BE2C (cell line): ENCODE measurements around the gene DSG1.

Source experiments
- DNase-seq: peaks from one replicate; pipeline ENCODE4 v3.0.0-alpha.2; 2020
- H3K27me3 ChIP-seq: fragments of 250-450 bp; sonication (Bioruptor Pico); 2 replicates; pipeline ENCODE4 v1.5.1; 2020; ENCODE audit warnings: mild to moderate bottlenecking
- H3K36me3 ChIP-seq: fragments of 250-450 bp; sonication (Bioruptor Pico); 2 replicates; pipeline ENCODE4 v1.5.1; 2020; ENCODE audit warnings: mild to moderate bottlenecking
- H3K4me1 ChIP-seq: fragments of 250-450 bp; sonication (Bioruptor Pico); 2 replicates; pipeline ENCODE4 v1.5.1; 2020
- H3K4me3 ChIP-seq: 2 replicates; pipeline ENCODE4 v1.5.1; 2011; ENCODE audit warnings: low read depth, low read length
- H3K9me3 ChIP-seq: fragments of 250-450 bp; sonication (Bioruptor Pico); 2 replicates; pipeline ENCODE4 v1.5.1; 2020
- TF ChIP-seq, protein P1 (sequence below): IDR thresholded peaks from 2 replicates; pipeline ENCODE4 v1.5.1; 2012; ENCODE audit warnings: mild to moderate bottlenecking, low read depth, low read length

DSG1 gene

DNA sequence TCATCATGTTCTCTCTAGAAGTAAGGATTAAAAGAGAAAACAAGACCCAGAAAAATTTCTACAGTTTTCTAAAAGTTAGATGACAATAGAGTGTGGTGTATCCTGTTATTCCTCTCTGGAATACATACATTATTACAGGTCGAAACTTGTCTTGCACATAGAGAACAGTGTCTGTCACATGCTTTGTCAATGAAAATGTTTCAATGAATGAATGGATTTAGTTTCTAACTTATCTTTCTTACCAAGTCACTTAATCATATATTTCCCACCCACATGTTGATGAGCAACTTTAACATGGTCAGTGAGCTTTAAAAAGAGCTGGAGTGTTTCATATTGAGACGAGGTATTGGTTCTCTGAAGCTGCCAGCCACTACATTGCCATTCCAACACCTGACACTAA is 63.0 kb downstream of the DSG1 start:
- Histone ChIP-seq H3K4me3 (no peak overlapping the region), H3K27me3 (no peaks in the 10 kb centered on the region), H3K36me3 (no peaks in the 10 kb centered on the region), H3K9me3 (no peaks in the 10 kb centered on the region), H3K4me1 (no peaks in the 10 kb centered on the region)
- TF ChIP-seq, protein P1, sequence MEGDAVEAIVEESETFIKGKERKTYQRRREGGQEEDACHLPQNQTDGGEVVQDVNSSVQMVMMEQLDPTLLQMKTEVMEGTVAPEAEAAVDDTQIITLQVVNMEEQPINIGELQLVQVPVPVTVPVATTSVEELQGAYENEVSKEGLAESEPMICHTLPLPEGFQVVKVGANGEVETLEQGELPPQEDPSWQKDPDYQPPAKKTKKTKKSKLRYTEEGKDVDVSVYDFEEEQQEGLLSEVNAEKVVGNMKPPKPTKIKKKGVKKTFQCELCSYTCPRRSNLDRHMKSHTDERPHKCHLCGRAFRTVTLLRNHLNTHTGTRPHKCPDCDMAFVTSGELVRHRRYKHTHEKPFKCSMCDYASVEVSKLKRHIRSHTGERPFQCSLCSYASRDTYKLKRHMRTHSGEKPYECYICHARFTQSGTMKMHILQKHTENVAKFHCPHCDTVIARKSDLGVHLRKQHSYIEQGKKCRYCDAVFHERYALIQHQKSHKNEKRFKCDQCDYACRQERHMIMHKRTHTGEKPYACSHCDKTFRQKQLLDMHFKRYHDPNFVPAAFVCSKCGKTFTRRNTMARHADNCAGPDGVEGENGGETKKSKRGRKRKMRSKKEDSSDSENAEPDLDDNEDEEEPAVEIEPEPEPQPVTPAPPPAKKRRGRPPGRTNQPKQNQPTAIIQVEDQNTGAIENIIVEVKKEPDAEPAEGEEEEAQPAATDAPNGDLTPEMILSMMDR, result no peak
- no peak for DNase-seq

DNA sequence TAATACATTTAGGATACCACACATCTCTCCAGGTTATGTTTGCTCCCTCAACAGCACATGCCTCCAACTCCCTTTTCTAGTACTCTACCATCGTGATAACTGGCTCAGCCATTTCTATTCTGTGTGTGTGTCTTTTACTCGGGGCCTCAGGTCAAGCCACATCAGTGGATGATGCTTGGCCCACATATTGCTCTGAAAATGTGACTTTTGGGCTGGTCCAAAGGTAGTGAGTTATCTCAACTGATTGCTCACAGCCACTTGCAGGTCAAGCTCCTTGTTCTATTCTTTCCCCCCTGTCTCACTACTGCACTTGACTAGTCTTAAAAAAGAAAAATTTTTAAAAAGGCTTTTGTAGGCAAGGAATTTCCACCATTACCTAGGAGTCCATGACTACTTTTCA is 64.1 kb downstream of the DSG1 start:
- Histone ChIP-seq H3K36me3 (no peaks in the 10 kb centered on the region), H3K9me3 (no peaks in the 10 kb centered on the region), H3K27me3 (no peaks in the 10 kb centered on the region), H3K4me3 (no peak overlapping the region), H3K4me1 (no peaks in the 10 kb centered on the region)
- DNase-seq, result no peak
- TF ChIP-seq, protein P1, result no peak

DNA sequence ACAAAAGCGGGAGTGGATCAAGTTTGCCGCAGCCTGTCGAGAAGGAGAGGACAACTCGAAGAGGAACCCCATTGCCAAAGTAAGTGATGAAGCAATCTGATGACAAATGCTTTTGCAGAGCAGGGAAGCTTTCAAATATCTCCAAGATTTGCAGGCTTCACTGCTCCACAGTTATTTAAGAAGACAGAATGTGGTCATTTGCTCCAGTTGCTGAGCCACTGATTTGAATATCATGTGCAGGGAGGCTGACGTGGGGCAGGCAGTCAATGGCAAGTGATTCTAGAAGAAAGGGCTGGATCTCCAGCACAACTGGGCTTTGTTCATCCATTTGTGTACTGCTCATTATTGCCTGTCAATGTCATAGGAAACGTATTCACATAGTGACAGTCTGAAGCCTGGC is 68.8 kb downstream of the DSG1 start:
- TF ChIP-seq, protein P1, result no peak
- Histone ChIP-seq H3K27me3 (no peaks in the 10 kb centered on the region), H3K9me3 (no peaks in the 10 kb centered on the region), H3K4me1 (no peaks in the 10 kb centered on the region), H3K36me3 (no peaks in the 10 kb centered on the region), H3K4me3 (no peak overlapping the region)
- DNase-seq, result no peak

DNA sequence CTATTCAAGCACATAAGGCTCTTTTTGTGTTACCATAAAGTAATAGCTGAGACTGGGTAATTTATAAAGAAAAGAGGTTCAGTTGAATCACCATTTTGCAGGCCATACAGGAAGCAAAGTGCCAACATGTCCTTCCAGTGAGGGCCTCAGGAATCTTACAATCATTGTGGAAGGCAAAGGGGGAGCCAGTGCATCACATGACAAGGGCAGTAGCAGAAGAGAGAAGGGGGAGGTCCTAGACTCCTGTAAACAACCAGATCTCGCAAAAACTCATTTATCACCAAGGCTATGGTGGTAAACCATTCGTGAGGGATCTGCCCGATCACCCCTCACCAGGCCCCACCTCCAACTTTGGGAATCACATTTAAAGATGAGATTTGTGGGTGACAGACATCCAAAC is 75.3 kb downstream of the DSG1 start:
- TF ChIP-seq, protein P1, result no peak
- DNase-seq, result no peak
- Histone ChIP-seq H3K4me3 (no peak overlapping the region), H3K9me3 (no peaks in the 10 kb centered on the region), H3K27me3 (no peaks in the 10 kb centered on the region), H3K4me1 (no peaks in the 10 kb centered on the region), H3K36me3 (no peaks in the 10 kb centered on the region)

DNA sequence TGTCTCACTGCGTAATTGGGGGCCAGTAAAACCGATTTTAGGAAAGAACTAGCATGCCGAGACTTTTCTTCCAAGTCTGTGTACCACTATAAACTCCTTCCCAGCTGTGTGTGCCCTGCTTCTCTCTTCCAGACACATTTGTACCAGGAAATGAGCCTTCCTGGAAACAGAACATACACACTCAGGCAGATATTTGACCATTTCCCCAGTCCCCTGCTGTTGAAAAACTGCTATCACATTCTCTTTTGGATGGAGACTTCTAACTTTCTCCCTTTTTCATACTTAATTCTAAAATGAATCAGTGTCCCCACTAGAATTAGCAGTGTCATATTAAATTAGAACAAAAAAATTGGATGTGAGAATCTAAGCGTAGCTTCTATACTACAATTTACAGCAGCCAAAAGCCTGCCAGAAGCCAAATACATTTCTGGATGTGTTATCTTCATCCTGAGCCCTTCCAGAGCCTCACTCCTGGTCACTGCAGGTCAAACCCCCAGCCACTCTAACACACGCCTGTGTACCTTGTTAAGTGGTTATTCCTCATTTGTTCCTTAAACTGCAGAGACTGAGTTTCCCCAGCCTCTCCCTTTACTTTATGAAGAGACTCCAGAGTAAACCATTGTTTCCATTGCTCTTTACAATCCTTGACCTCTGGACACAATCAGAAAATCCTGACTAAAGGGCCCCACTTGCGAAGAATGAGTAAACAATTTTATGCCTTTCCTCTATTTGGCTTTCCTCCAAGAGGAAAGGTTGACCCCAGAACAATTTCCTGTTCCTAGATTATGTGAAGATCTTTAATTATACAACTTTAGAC is 79.0 kb downstream of the DSG1 start:
- no peaks in the 10 kb centered on the region for H3K27me3 ChIP-seq
- DNase-seq, result no peak
- TF ChIP-seq, protein P1, result no peak
- no peaks in the 10 kb centered on the region for H3K4me1 ChIP-seq
- no peaks in the 10 kb centered on the region for H3K9me3 ChIP-seq
- no peak overlapping the region for H3K4me3 ChIP-seq
- no peaks in the 10 kb centered on the region for H3K36me3 ChIP-seq

DNA sequence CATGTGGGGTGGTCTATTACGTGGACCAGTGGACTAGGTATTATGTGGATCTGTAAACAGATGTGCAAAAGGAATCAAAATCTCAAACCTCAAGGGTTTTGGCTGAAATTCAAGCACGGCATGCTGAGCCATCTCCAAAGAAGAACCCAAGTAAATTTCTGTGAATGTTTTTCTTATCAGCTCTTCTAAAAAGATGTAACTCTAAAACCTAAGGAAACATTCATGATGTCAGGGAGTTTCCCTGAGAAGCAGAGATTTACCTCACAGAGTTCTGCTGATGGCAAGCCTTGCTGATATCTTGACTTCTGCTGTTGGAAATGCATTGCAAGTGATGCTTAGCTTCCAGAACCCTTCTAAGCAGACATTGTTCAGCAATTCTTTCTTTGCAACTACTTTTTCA is 80.2 kb downstream of the DSG1 start:
- Histone ChIP-seq H3K36me3 (no peaks in the 10 kb centered on the region), H3K4me1 (no peaks in the 10 kb centered on the region), H3K4me3 (no peak overlapping the region), H3K9me3 (no peaks in the 10 kb centered on the region), H3K27me3 (no peaks in the 10 kb centered on the region)
- TF ChIP-seq, protein P1, result no peak
- no peak for DNase-seq
